ENCODE measurements around the gene CADM4.

DNA sequence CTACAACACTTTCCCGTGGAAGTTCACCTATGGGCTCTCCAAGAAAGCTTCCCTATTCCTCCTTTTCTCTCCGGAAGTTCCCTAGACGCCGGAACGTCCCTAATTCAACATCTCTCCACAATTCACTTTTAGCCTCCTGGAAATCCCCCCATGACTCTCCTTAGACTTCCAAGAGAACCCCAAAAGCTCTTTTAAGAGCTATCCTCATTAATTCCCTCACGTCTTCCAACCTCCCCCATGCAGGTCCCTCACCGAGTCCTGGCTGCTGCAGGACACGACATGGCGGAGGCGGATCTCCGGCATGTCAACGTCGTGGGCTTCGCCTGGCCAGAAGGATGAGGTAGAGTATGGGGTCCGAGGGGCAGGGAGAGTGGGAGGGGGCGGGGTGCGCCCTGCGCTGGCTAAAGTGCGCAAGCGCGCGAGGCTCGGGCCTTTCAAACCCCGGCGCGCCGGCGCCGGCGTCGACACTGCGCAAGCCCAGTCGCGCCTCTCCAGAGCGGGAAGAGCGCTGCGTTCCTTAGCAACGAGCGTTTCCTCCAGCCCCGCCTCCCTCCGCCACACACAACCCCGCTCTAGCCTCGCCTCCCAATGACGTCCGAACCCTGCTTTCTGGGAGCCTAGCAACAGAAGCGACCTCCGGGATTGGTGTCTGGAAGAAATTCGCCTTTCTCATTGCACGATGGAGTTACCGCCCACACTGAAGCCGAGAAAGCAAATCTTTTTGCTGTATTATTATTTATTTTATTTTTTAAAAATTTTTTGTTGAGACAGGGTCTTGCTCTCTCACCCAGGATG is 64.3 kb downstream of the CADM4 start, which contains the start of the genes PINLYP and XRCC1:
- TF ChIP-seq, protein P1, sequence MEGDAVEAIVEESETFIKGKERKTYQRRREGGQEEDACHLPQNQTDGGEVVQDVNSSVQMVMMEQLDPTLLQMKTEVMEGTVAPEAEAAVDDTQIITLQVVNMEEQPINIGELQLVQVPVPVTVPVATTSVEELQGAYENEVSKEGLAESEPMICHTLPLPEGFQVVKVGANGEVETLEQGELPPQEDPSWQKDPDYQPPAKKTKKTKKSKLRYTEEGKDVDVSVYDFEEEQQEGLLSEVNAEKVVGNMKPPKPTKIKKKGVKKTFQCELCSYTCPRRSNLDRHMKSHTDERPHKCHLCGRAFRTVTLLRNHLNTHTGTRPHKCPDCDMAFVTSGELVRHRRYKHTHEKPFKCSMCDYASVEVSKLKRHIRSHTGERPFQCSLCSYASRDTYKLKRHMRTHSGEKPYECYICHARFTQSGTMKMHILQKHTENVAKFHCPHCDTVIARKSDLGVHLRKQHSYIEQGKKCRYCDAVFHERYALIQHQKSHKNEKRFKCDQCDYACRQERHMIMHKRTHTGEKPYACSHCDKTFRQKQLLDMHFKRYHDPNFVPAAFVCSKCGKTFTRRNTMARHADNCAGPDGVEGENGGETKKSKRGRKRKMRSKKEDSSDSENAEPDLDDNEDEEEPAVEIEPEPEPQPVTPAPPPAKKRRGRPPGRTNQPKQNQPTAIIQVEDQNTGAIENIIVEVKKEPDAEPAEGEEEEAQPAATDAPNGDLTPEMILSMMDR (conservative IDR thresholded peaks at IDR 0.05; ENCODE audit: low read depth, low read length) = no peak
- TF ChIP-seq EZH2 (IDR thresholded peaks at IDR 0.05; ENCODE audit: borderline replicate concordance, low read depth, low read length, poor library complexity, severe bottlenecking) = no peak
